HG03521 (cell line): ENCODE data around the gene CSNK1G1.

Source experiments
- ATAC-seq: cut with Tn5 transposase; IDR thresholded peaks from one replicate; pipeline ENCODE4 v1.9.1; 2021; ENCODE audit warnings: mild to moderate bottlenecking, moderate library complexity; ENCODE audit not compliant: unreplicated experiment

CSNK1G1 gene

DNA sequence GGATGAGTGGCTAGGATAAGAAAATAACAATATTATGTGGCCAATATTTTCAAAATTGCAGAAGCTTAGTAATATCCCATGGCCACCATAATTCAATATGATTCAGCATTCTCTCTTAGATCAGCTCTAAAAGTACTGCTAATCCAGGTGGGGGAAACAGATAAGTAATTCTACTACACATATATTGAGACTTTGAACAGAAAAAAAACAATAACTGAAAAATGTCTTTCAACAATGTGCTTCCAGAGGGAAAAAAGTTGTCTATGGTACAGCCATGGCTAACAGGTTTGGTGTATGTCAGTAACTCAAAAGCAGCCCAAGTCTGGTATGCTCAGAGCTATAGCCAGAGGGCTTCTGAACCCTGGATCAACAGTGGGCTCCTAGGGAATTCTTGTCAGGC lies 150.8 kb downstream of the CSNK1G1 start:
- ATAC-seq = no peak

DNA sequence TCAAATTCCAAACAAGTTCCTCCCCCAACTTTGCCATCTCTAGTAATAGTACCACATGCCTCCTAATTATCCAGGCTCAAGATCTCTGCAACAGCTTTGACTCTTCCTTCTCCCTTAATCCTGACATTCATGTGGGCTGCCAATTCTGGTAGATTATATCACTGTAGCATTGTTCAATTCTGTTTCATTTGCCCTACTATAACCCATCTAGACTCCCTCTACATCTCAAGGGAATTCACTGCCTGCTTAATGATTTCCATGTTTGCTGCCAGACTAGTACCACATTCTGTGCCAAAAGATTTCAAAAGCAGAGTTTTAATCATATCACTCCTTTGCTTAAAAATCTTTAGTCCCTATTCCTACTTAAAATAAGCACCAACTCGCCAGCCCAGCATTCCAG lies 158.5 kb downstream of the CSNK1G1 start:
- no peak for ATAC-seq

DNA sequence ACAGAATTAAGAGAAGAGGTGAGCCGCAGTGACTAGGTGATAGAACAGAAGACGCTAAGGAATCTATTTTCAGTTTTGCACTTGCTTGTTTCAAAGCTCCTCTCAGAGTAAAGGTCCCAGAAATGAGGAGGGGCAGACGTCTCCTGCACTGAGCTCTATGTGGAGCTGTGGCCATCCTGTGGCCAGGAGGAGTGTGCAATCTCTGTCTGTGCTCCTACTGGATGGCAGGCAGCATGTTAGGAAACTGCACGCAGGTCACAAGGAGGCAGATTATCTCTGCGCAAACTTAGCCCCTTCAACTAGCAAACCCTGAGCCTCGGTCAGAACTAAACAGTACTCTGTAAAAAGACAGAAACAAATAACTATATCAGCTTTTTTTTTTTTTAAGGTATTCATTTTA lies 162.0 kb downstream of the CSNK1G1 start:
- ATAC-seq = no peak

DNA sequence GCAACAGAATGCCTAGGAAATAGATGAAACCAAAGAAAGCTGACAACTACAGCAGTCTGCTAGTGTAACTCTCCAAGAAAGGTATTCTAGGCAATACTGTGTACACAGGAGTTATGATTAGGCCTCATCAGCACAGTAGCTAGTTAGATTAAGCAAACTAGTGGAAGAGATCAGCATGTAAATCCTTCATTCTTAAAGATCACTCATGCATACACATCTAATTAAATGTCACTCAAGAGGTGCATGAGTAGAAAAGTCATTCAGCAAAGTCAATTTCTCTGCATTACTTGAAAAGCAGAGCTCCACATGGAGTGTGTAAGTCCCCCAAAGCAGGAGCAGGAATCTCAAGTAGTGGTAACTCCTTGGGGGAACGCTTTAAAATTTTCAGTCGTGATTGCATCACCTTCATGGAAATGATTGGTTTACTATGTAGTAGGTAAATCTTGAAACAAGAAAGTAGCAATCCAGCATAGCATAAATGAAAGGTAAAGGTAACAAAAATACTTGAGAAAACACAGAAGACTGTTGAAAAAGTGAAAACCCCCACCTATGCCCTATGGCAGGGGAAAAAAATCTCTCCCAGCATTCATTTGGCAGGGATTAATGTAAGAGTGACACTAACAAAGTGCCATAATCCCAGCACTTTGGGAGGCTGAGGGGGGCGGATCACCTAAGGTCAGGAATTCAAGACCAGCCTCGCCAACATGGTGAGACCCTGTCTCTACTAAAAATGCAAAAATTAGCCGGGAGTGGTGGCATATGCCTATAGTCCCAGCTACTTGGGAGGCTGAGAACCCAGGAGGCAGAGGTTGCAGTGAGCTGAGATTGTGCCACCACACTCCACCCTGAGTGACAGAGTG lies 163.8 kb downstream of the CSNK1G1 start:
- ATAC-seq = no peak

DNA sequence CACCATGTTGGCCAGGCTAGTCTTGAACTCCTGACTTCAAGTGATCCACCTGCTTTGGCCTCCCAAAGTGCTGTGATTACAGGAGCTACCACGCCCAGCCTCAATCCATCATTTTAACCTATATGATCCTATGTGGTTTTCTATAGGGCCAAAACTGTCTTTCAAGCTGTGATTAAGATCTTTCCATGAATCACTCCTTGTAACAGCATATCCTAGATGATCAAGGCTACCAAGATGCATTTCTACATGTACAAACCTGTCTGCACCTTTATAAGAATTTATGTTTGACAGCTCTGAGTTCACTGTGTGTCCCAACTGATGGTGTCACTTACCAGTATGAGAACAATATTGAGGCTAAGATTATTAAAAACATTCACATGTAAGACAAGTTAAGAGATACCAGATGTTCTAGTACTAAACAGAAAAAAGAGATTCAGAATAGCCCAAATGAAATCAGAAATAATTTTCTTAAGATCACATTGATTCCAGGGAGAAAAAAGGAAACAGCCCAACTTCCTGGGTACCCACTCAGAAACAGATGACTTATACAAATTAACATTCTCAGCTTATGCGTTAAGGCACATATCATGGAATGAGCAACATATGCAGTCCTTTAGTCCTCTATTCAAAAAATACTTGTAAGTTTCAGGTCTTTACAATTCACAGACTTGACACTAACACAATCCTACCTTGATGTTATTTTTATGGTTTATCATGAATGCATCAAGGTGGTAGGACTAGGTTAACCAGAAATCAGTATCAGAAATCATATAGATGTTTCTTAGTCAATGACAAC lies 168.4 kb downstream of the CSNK1G1 start:
- ATAC-seq = no peak

DNA sequence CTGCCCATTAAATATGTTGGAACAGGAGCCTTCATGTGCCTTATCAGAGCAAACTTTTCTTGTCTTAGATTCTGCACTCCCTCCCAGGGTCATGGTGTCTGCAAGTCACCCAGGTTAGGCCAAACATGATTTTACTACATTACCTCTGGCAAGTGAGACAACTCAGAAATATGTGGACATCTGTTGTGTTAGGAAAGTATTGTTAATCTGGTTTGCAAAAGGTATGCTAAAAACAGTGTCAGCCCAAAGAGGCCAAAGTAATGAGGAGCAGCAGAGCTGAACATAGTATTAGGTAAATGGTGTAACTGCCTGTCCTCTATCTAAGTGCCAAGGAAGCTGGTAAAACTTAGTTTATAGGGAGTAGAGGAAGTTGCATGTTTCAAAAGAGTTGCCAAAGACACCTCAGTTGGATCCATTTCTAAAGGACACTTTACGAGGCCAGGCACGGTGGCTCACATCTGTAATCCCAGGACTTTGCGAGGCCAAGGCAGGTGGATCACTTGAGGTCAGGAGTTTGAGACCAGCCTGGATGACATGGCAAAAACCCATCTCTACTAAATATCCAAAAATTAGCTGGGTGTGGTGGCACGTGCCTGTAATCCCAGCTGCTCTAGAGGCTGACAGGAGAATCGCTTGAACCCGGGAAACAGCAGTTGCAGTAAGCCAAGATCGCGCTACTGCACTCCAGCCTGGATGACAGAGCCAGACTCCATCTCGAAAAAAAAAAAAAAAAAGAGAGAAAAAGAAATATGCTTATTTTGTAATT lies 170.6 kb downstream of the CSNK1G1 start:
- no peak for ATAC-seq

DNA sequence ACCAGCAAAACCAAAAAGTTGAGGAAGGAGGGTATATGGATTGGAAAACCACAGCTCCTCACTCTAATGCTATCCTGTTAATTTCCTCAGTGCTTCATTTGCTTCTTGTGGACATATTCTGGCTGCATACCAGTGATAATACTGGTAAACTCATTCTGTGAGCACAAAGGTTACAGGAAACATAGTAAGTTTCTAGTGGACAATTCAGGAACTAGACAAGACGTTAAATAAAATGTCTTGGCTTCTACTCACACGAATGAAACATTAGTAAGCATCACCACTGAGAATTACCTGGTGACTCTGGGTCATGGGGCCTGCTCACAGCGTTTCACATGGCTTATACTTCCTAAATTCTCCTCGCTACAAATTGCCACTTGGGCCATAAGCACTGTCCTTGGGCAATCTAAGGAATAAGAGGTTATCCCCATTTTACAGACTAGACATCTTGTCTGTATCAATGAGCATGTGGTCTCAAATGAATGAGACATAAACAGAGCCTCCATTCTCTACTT lies 173.1 kb downstream of the CSNK1G1 start:
- ATAC-seq = no peak

DNA sequence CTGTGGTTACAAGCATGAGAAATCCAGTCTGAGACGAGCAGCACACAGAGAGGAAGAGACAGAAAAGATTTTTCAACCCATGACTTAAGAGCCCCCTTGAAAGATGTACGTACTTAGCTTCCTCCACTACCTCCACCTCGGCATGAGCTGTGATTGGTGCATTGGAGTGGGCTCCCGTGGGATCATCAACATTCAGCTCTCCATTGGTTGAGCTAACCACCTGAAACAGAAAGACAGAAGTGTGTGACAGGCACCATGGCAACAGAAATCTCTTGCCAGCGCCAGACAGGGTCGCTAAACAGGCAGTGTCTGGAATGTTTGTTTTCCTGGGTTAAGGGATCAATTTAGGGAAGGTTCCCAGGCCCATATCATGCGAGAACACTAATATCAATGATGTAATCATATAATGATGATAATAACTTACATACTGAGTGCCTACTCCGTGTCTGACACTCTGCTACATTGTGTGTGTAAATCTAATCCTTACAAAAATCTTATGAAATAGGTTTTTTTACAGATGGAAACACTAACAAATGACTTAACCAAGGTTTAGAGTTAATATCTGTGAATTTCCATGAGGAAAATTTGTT lies 175.6 kb downstream of the CSNK1G1 start:
- no peak for ATAC-seq

DNA sequence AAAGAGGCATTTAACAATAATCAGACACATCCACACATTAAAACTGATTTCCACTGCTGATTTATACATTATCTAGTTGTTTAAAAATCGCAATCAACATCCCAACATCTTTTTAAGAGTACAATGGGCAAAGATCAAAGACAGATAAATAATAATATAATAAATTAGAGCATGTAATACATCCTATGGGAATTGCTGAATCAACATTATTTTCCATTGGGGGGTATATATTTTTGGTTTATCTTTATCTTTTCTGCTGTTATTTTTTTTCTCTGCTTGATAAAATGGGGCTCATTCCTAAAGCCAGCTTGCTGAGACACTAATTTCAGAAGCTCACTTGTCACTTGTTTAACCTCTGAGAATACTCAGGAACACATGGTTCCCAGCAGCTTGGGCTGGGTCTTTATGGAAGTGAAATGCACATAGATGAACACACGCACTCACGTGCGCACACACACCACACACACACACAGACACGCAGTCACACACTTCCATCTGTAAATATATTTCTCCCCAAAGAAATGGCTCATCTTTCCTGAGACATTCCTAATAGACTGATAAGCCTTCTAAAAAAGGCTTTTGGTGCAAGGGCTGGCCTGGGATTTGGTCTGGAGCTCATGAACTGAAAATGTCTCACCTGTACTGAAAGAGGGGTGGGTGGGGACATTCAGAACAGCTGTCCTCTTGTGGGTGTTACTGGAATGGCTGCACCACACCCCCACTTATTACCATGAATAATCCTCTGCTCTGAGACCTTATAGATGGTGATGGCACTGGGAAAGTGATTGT lies 189.7 kb downstream of the CSNK1G1 start:
- no peak for ATAC-seq

DNA sequence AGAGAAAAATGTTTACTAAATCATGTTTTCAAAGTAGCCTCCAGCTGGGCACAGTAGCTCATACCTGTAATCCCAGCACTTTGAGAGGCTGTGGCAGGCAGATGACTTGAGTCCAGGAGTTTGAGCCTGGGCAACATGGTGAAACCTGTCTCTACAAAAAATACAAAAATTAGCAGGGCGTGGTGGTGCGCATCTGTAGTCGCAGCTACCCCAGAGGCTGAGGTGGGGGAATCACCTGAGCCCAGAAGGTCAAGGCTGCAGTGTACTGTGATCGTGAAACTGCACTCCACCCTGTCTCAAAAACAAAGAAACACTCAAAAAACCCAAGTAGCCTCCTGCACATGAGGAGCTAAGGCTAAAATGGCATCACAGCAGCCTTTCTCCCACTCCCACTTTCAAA lies 191.5 kb downstream of the CSNK1G1 start:
- no peak for ATAC-seq

DNA sequence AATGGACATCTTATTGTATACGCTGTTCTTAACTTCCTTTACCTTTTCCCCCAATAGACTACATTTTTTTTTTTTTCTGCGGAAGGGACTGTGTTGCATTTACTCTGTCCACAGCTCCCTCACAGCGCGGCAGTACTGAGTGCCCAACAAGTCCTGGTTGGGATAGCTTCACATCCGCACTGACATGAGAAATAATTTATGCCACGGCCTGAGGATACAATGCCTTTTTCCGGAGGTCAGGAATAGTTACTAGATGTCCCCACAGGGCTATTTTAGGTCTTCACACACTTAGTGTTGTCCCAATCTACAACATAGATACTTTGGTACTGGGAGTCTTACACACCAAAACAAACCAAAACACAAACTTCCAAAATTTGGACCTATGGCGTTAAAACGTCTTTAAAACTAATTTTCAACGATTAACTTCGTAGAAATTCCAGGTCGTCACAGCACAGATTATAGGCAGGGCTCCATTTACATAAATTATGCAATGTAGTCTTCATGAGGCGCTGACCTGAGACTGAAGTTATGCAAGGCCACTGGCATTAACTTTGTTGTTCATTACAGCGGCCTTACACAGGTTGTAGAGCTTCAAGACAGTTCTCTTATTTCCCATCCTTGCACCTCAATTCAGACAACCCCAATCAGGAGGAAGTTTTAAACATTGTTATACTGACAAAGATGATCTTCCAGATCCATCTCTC lies 192.2 kb downstream of the CSNK1G1 start:
- peak; percentile 3 for ATAC-seq

DNA sequence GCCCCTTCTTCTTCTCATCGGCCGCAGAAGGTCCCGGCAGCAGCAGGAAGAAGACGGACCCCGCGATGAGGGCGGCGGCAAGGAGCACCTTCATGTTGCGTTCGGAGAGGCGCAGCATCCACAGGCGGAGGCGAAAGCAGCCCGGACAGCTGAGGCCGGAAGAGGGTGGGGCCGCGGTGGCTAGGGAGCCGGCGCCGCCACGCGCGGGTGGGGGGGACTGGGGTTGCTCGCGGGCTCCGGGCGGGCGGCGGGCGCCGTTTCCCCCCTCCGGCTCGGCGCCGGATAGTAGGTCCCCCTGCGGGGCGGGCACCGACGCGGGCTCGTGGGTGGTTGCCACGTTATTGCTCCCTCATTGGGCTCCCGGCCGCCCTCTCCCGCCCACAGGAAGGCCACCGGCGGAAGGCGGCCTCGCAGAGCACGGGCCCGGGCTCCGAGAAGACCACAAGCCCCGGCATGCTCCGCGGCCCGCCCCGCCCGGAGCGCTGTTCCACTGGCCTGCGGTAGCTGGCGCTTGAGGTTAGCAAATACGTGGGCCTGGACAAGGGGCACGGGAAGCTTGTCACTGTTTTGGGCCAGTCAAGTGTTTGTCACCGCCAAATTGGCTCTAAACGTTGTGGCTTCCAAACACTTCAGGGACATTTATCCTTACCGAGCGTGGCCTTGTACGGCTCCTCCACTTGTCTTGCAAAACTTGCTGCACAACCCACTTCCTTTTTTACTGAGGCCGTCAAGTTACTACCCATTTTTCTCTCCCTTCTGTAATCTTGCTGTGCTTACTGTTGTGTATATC lies 192.9 kb downstream of the CSNK1G1 start, which contains the start of gene PPIB:
PPIB (minus strand) TSS at position 154 of the 790 bp plus-strand sequence; CDS start at position 118, 36 bp downstream.
- ATAC-seq = peak; percentile 93

DNA sequence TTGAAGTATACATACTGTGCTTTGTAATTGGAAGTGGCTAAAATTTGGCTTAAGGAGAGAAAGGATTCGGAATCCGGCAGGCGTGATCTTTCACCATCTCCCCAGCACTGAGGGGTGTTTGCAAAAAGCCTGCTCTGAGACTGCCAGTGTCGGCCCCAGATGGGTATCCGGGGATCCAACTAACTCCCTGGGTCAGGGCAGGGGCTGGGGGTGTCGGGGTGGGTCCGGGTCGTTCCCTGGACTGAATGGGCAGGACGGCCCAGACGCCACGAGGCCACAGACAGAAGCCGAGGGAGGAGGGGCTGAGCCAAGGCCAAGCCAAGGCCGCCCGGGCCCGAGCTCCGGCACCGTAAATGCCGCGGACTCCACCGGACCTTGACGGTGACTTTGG lies 193.5 kb downstream of the CSNK1G1 start:
- peak; percentile 16 for ATAC-seq

DNA sequence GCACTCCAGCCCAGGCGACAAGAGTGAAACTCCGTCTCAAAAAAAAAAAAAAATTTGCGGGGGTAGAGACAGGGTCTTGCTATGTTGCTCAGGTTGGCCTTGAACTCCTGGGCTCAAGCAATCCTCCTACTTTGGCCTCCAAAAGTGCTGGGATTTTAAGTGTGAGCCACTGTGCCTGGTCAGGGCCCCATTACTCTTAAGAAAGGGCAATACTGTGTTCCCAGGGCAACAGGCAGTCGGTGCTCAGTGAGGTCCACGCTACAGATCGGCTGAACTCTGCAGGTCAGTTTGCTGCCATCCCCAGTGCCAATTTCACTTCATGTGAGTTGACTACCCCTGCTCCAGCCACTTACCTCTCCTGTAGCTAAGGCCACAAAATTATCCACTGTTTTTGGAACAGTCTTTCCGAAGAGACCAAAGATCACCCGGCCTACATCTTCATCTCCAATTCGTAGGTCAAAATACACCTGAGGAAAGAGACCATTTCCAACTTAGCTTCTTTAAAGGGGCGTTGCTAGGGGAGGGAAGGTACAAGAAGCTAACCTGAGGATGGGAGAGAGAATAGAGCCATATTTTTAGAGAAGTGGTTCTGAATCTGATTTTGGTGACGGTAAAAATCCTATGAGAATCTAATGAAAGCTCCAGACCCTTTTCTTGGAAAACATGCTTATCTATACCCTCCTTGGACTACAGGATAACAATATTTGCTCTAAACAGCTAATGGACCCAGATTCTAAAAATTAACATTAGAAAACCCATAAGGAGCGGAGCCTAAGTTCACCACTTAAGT lies 194.1 kb downstream of the CSNK1G1 start:
- no peak for ATAC-seq

DNA sequence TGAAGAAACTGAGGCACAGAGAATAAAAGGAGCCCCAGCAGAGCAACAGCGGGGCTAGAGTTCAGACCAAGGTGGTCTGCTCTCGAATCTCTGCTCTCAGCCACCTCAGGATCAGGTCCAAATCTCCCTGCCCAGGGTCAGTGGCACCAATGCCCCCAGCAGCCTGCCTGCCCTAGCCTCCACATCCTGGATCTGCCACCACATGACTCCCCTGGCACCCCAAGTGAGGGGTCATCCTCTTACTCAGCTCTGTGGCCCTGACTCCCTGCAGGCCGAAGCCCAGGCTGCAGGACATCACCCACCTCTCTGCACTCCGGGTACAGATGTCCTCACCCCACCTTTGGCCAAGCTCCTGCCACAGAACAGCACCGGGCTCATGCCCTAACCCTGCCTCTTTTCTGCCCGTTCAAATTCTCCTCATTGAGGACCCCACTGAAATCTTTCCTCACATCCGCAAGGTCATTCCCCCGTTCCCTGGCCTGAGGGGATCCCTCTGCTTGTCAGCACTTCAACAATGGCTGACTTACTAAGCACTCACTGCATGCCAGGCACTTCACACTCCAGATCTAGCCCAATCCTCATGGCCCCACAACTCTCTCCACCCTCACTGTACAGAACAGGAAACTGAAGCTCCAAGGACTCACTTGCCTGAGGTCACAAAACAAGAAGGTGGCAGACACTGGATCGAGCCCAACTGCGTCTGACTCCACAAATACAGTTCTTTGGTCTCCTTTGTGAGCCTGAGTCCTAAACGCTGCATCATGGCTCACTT lies 197.4 kb downstream of the CSNK1G1 start:
- no peak for ATAC-seq

DNA sequence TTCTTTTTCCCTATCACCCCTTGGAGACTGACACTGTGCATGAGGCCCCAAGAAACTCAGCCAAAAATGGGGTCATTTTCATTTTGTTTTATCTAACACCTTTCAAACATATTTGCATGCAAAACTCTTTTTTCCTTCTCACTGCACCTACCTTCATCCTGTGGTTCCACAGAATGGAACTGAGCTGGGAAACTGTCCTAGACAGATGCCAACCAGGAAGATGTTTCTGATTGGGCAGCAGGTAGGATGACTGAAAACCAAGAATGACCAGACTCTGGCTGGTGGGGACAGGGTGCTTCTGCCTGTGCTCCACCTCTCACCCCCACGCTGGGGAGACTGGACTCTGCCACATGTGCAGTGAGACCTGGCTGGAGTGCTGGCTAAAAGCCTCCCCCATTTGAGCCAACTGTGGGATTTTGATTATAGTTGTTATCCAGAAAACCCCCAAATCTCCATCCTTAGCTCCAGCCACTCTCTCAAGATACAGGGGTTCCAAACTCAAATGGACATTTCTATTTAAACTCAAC lies 198.3 kb downstream of the CSNK1G1 start:
- ATAC-seq = no peak
